Amniotic stem cell (primary cell): ENCODE results near the gene ALPK1.

Experiments
- DNase-seq: peaks from one replicate; lab custom pipeline; 2025; lab: John Stamatoyannopoulos, UW

The ALPK1 gene

GRCh38 chr4:112328734-112329130 is 31.6 kb downstream of the ALPK1 start:
- DNase-seq = no peak

GRCh38 chr4:112329672-112330375 is 32.7 kb downstream of the ALPK1 start:
- no peak for DNase-seq

- DNase-seq = no peak
Measured at GRCh38 chr4:112330921-112331320, 33.8 kb downstream of the ALPK1 start.

- DNase-seq = no peak
Measured at GRCh38 chr4:112332398-112332797, 35.2 kb downstream of the ALPK1 start.

GRCh38 chr4:112340023-112340422 is 42.9 kb downstream of the ALPK1 start:
- no peak for DNase-seq

- DNase-seq = no peak
Measured at GRCh38 chr4:112341033-112341432, 43.9 kb downstream of the ALPK1 start.

GRCh38 chr4:112343330-112344080 is 46.3 kb downstream of the ALPK1 start:
- no peak for DNase-seq

- peak; percentile 1 for DNase-seq
Measured at GRCh38 chr4:112348488-112349158, 51.5 kb downstream of the ALPK1 start.

- no peak for DNase-seq
Measured at GRCh38 chr4:112352736-112353135, 55.6 kb downstream of the ALPK1 start.

GRCh38 chr4:112355662-112356061 is 58.5 kb downstream of the ALPK1 start:
- no peak for DNase-seq

GRCh38 chr4:112357453-112357852 is 60.3 kb downstream of the ALPK1 start:
- no peak for DNase-seq

- DNase-seq = no peak
Measured at GRCh38 chr4:112357897-112358296, 60.7 kb downstream of the ALPK1 start.

- no peak for DNase-seq
Measured at GRCh38 chr4:112358415-112358814, 61.2 kb downstream of the ALPK1 start.

- DNase-seq = no peak
Measured at GRCh38 chr4:112358952-112359749, 62.0 kb downstream of the ALPK1 start.

- no peak for DNase-seq
Measured at GRCh38 chr4:112361181-112361791, 64.1 kb downstream of the ALPK1 start.

- no peak for DNase-seq
Measured at GRCh38 chr4:112370466-112370865, 73.3 kb downstream of the ALPK1 start.

- DNase-seq = no peak
Measured at GRCh38 chr4:112371361-112371760, 74.2 kb downstream of the ALPK1 start.

GRCh38 chr4:112374850-112375249 is 77.7 kb downstream of the ALPK1 start:
- DNase-seq = no peak

- DNase-seq = no peak
Measured at GRCh38 chr4:112377171-112377570, 80.0 kb downstream of the ALPK1 start.

GRCh38 chr4:112377594-112378242 is 80.5 kb downstream of the ALPK1 start:
- no peak for DNase-seq

GRCh38 chr4:112378243-112378620 is 81.1 kb downstream of the ALPK1 start:
- no peak for DNase-seq
